ENCODE results near the gene LAMA2. TPM values are rescaled to one million over a fixed set of nuclear protein-coding genes. Genes with fewer than 3 reads are reported as not detected.

Gene LAMA2
- total RNA-seq, 4 donors from 2014 or later = 23.4 to 80.8 (median 28.2) TPM

- H3K4me3 ChIP-seq (ENCODE audit: low read depth, poor library complexity, severe bottlenecking) = no peak overlapping the region
- TF ChIP-seq CTCF (IDR thresholded peaks at IDR 0.05) = no peak
- TF ChIP-seq POLR2A (IDR thresholded peaks at IDR 0.05) = no peak
- intact Hi-C loops (cut with DNase I; ENCODE audit: low total_unique reads) = no loop called here
- no peak for DNase-seq (ENCODE audit: low spot score in 2 of 2)
- 54 to 63% methylated on average over 6 of the region's 7 CpGs for WGBS, 2 donors
Observed at GRCh38 chr6:129446272-129447197, 563.6 kb downstream of the LAMA2 start.

- 71 to 83% methylated on average over 3 of the region's 3 CpGs for WGBS, 2 donors
- intact Hi-C loops (cut with DNase I; ENCODE audit: low total_unique reads) = no loop called here
- no peak overlapping the region for H3K4me3 ChIP-seq (ENCODE audit: low read depth, poor library complexity, severe bottlenecking)
- no peak for TF ChIP-seq POLR2A (IDR thresholded peaks at IDR 0.05)
- no peak for TF ChIP-seq CTCF (IDR thresholded peaks at IDR 0.05)
- DNase-seq (ENCODE audit: low spot score in 2 of 2) = no peak
Observed at GRCh38 chr6:129447198-129447565, 564.2 kb downstream of the LAMA2 start.

- TF ChIP-seq POLR2A (IDR thresholded peaks at IDR 0.05) (no peak), CTCF (IDR thresholded peaks at IDR 0.05) (no peak)
- no peak for DNase-seq (ENCODE audit: low spot score in 2 of 2)
- intact Hi-C loops (cut with DNase I; ENCODE audit: low total_unique reads) = no loop called here
- no peak overlapping the region for H3K4me3 ChIP-seq (ENCODE audit: low read depth, poor library complexity, severe bottlenecking)
Observed at GRCh38 chr6:129448965-129449364, 566.0 kb downstream of the LAMA2 start.

GRCh38 chr6:129451187-129451586 lies 568.2 kb downstream of the LAMA2 start:
- intact Hi-C loops (cut with DNase I; ENCODE audit: low total_unique reads) = no loop called here
- TF ChIP-seq POLR2A (IDR thresholded peaks at IDR 0.05) (no peak), CTCF (IDR thresholded peaks at IDR 0.05) (no peak)
- no peak for DNase-seq (ENCODE audit: low spot score in 2 of 2)
- no peak overlapping the region for H3K4me3 ChIP-seq (ENCODE audit: low read depth, poor library complexity, severe bottlenecking)

- TF ChIP-seq POLR2A (IDR thresholded peaks at IDR 0.05) (no peak), CTCF (IDR thresholded peaks at IDR 0.05) (no peak)
- WGBS, 2 donors = 85 to 86% methylated on average over 3 of the region's 3 CpGs
- no peak overlapping the region for H3K4me3 ChIP-seq (ENCODE audit: low read depth, poor library complexity, severe bottlenecking)
- intact Hi-C loops (cut with DNase I; ENCODE audit: low total_unique reads) = no loop called here
- DNase-seq (ENCODE audit: low spot score in 2 of 2) = no peak
Observed at GRCh38 chr6:129453073-129453472, 570.1 kb downstream of the LAMA2 start.

- no peak for DNase-seq (ENCODE audit: low spot score in 2 of 2)
- 86 to 97% methylated on average over 1 of the region's 1 CpG for WGBS, 2 donors
- intact Hi-C loops (cut with DNase I; ENCODE audit: low total_unique reads) = no loop called here
- no peak for TF ChIP-seq POLR2A (IDR thresholded peaks at IDR 0.05)
- TF ChIP-seq CTCF (IDR thresholded peaks at IDR 0.05) = no peak
- no peak overlapping the region for H3K4me3 ChIP-seq (ENCODE audit: low read depth, poor library complexity, severe bottlenecking)
Observed at GRCh38 chr6:129454488-129454887, 571.5 kb downstream of the LAMA2 start.
